HepG2 (cell line): ENCODE data around the gene ADIPOR2. TPM values are rescaled to one million over a fixed set of nuclear protein-coding genes. Genes with fewer than 3 reads are reported as not detected.

Experiments
- SIX4 ChIP-seq: sonication (generic); formaldehyde crosslinking; IDR thresholded peaks from 2 replicates; pipeline ENCODE4 v1.4.0; 2020; ENCODE audit warnings: missing genetic modification reagents
- ZMYM3 ChIP-seq: sonication (generic); formaldehyde crosslinking; IDR thresholded peaks from 2 replicates; pipeline ENCODE4 v1.5.1; 2020; ENCODE audit warnings: mild to moderate bottlenecking, missing genetic modification reagents
- ZNF354B ChIP-seq: sonication (generic); formaldehyde crosslinking; IDR thresholded peaks from 2 replicates; pipeline ENCODE4 v1.8.0; 2022; ENCODE audit warnings: mild to moderate bottlenecking, missing genetic modification reagents
- ZNF558 ChIP-seq: sonication (generic); formaldehyde crosslinking; IDR thresholded peaks from 2 replicates; pipeline ENCODE4 v1.9.0; 2022; ENCODE audit warnings: mild to moderate bottlenecking, missing genetic modification reagents, borderline replicate concordance
- ZNF737 ChIP-seq: sonication (generic); formaldehyde crosslinking; IDR thresholded peaks from 2 replicates; pipeline ENCODE4 v1.5.0; 2020; ENCODE audit warnings: missing genetic modification reagents, mild to moderate bottlenecking, borderline replicate concordance
- polyA plus RNA-seq, 8 experiments: library from polyadenylated mRNA; depleted of rRNA in 3 of 8; stranded (reverse) in 7 of 8; unstranded in 1 of 8; fragments of >200 nt; fragmentation: Illumina TruSeq in 4 of 8; extraction: Trizol in 4 of 8; gene quantifications; 2 replicates each; pipeline versions ENCODE4 v1.2.1 to v1.2.3, GENCODE V29; 2011 to 2016; ENCODE audit warnings: low read depth in 4 of 8, missing spikeins in 1 of 8, mixed read lengths in 1 of 8; ENCODE audit not compliant: insufficient read depth in 1 of 8
- total RNA-seq, 5 experiments: library from RNA; depleted of rRNA; stranded (reverse); fragments of >200 nt; fragmentation: Illumina TruSeq; extraction: Trizol; gene quantifications; 2 replicates each; pipeline ENCODE4 v1.2.3, GENCODE V29; 2016; ENCODE audit warnings: low read depth in 1 of 5
- TF ChIP-seq, protein P1 (sequence below): sonication (generic); formaldehyde crosslinking; conservative IDR thresholded peaks from 2 replicates; pipeline ENCODE4 v1.5.0; 2020; ENCODE audit warnings: missing genetic modification reagents
- TF ChIP-seq, protein P2 (sequence below): sonication (generic); formaldehyde crosslinking; IDR thresholded peaks from 2 replicates; pipeline ENCODE4 v1.8.0; 2022; ENCODE audit warnings: mild to moderate bottlenecking, missing genetic modification reagents; ENCODE audit not compliant: insufficient replicate concordance
- TF ChIP-seq, protein P3 (sequence below): sonication (generic); formaldehyde crosslinking; IDR thresholded peaks from 2 replicates; pipeline ENCODE4 v1.8.1; 2022; ENCODE audit warnings: mild to moderate bottlenecking, missing genetic modification reagents
- TF ChIP-seq, protein P4 (sequence below): sonication (generic); formaldehyde crosslinking; IDR thresholded peaks from 2 replicates; pipeline ENCODE4 v1.4.0; 2020; ENCODE audit warnings: missing genetic modification reagents, borderline replicate concordance
- TF ChIP-seq, protein P5 (sequence below): sonication (generic); formaldehyde crosslinking; IDR thresholded peaks from 2 replicates; pipeline ENCODE4 v1.4.0; 2020; ENCODE audit warnings: missing genetic modification reagents, mild to moderate bottlenecking, borderline replicate concordance
- TF ChIP-seq, protein P6 (sequence below): sonication (generic); formaldehyde crosslinking; IDR thresholded peaks from 2 replicates; pipeline ENCODE4 v1.4.0; 2020; ENCODE audit warnings: missing genetic modification reagents
- TF ChIP-seq, protein P7 (sequence below): IDR thresholded peaks from 2 replicates; pipeline ENCODE4 v1.6.1; 2016

Gene ADIPOR2
- total and polyA plus RNA-seq, 2 of the 13 experiments (the other 11 are each of a cell fraction or from before 2014, with no cell fraction given): 35.2 to 52.2 TPM

DNA sequence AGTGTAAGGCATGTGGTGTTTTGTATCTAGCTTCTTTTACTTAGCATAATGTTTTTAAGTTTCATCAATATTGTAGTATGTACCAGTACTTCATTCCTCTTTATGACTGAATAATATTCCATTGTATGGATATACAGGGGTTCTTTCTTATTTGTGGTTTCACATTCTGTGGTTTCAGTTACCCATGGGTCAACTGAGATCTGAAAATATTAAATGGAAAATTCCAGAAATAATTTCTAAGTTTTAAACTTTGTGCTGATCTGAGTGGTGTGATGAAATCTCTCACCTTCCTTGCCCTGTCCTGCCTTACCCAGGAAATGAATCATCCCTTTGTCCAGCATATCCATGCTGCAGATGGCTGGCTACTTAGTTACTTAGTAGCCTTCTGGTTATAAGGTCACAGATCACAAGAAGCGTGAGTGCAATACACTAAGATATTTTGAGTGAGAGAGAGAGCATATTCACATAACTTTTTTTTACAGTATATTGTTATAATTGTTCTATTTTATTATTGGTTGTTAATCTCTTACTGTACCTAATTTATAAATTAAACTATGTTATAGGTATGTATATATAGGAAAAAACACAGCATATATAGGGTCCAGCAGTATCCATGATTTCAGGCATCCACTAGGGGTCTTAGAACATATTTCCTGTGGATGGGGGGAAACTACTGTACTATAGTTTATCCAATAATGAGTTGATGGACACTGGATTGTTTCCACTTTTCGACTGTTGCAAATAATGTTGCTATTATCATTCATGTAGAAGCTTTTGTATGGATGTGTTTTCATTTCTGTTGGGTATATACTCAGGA is 69.9 kb downstream of the ADIPOR2 start (continued):
- TF ChIP-seq, protein P1, sequence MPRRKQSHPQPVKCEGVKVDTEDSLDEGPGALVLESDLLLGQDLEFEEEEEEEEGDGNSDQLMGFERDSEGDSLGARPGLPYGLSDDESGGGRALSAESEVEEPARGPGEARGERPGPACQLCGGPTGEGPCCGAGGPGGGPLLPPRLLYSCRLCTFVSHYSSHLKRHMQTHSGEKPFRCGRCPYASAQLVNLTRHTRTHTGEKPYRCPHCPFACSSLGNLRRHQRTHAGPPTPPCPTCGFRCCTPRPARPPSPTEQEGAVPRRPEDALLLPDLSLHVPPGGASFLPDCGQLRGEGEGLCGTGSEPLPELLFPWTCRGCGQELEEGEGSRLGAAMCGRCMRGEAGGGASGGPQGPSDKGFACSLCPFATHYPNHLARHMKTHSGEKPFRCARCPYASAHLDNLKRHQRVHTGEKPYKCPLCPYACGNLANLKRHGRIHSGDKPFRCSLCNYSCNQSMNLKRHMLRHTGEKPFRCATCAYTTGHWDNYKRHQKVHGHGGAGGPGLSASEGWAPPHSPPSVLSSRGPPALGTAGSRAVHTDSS (CRISPR knock-in tag): no peak
- TF ChIP-seq ZNF354B: no peak
- no peak for TF ChIP-seq ZNF558
- no peak for TF ChIP-seq ZNF737 (CRISPR knock-in tag)
- TF ChIP-seq, protein P2, sequence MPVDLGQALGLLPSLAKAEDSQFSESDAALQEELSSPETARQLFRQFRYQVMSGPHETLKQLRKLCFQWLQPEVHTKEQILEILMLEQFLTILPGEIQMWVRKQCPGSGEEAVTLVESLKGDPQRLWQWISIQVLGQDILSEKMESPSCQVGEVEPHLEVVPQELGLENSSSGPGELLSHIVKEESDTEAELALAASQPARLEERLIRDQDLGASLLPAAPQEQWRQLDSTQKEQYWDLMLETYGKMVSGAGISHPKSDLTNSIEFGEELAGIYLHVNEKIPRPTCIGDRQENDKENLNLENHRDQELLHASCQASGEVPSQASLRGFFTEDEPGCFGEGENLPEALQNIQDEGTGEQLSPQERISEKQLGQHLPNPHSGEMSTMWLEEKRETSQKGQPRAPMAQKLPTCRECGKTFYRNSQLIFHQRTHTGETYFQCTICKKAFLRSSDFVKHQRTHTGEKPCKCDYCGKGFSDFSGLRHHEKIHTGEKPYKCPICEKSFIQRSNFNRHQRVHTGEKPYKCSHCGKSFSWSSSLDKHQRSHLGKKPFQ (CRISPR knock-in tag): peak; percentile 26
- TF ChIP-seq, protein P3, sequence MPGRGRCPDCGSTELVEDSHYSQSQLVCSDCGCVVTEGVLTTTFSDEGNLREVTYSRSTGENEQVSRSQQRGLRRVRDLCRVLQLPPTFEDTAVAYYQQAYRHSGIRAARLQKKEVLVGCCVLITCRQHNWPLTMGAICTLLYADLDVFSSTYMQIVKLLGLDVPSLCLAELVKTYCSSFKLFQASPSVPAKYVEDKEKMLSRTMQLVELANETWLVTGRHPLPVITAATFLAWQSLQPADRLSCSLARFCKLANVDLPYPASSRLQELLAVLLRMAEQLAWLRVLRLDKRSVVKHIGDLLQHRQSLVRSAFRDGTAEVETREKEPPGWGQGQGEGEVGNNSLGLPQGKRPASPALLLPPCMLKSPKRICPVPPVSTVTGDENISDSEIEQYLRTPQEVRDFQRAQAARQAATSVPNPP (CRISPR knock-in tag): no peak
- TF ChIP-seq ZMYM3 (CRISPR knock-in tag): no peak
- TF ChIP-seq SIX4 (CRISPR knock-in tag): peak; percentile 37; the same call in 1 of the 2 replicates
- TF ChIP-seq, protein P4, sequence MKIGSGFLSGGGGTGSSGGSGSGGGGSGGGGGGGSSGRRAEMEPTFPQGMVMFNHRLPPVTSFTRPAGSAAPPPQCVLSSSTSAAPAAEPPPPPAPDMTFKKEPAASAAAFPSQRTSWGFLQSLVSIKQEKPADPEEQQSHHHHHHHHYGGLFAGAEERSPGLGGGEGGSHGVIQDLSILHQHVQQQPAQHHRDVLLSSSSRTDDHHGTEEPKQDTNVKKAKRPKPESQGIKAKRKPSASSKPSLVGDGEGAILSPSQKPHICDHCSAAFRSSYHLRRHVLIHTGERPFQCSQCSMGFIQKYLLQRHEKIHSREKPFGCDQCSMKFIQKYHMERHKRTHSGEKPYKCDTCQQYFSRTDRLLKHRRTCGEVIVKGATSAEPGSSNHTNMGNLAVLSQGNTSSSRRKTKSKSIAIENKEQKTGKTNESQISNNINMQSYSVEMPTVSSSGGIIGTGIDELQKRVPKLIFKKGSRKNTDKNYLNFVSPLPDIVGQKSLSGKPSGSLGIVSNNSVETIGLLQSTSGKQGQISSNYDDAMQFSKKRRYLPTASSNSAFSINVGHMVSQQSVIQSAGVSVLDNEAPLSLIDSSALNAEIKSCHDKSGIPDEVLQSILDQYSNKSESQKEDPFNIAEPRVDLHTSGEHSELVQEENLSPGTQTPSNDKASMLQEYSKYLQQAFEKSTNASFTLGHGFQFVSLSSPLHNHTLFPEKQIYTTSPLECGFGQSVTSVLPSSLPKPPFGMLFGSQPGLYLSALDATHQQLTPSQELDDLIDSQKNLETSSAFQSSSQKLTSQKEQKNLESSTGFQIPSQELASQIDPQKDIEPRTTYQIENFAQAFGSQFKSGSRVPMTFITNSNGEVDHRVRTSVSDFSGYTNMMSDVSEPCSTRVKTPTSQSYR: no peak; the same call in 1 of the 2 replicates
- TF ChIP-seq, protein P5, sequence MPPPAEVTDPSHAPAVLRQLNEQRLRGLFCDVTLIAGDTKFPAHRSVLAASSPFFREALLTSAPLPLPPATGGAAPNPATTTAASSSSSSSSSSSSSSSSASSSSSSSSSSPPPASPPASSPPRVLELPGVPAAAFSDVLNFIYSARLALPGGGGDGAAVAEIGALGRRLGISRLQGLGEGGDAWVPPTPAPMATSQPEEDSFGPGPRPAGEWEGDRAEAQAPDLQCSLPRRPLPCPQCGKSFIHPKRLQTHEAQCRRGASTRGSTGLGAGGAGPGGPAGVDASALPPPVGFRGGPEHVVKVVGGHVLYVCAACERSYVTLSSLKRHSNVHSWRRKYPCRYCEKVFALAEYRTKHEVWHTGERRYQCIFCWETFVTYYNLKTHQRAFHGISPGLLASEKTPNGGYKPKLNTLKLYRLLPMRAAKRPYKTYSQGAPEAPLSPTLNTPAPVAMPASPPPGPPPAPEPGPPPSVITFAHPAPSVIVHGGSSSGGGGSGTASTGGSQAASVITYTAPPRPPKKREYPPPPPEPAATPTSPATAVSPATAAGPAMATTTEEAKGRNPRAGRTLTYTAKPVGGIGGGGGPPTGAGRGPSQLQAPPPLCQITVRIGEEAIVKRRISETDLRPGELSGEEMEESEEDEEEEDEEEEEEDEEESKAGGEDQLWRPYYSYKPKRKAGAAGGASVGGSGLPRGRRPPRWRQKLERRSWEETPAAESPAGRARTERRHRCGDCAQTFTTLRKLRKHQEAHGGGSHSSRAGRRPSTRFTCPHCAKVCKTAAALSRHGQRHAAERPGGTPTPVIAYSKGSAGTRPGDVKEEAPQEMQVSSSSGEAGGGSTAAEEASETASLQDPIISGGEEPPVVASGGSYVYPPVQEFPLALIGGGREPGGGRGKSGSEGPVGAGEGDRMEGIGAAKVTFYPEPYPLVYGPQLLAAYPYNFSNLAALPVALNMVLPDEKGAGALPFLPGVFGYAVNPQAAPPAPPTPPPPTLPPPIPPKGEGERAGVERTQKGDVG (CRISPR knock-in tag): no peak
- TF ChIP-seq, protein P6, sequence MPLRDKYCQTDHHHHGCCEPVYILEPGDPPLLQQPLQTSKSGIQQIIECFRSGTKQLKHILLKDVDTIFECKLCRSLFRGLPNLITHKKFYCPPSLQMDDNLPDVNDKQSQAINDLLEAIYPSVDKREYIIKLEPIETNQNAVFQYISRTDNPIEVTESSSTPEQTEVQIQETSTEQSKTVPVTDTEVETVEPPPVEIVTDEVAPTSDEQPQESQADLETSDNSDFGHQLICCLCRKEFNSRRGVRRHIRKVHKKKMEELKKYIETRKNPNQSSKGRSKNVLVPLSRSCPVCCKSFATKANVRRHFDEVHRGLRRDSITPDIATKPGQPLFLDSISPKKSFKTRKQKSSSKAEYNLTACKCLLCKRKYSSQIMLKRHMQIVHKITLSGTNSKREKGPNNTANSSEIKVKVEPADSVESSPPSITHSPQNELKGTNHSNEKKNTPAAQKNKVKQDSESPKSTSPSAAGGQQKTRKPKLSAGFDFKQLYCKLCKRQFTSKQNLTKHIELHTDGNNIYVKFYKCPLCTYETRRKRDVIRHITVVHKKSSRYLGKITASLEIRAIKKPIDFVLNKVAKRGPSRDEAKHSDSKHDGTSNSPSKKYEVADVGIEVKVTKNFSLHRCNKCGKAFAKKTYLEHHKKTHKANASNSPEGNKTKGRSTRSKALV (CRISPR knock-in tag): no peak
- TF ChIP-seq, protein P7, sequence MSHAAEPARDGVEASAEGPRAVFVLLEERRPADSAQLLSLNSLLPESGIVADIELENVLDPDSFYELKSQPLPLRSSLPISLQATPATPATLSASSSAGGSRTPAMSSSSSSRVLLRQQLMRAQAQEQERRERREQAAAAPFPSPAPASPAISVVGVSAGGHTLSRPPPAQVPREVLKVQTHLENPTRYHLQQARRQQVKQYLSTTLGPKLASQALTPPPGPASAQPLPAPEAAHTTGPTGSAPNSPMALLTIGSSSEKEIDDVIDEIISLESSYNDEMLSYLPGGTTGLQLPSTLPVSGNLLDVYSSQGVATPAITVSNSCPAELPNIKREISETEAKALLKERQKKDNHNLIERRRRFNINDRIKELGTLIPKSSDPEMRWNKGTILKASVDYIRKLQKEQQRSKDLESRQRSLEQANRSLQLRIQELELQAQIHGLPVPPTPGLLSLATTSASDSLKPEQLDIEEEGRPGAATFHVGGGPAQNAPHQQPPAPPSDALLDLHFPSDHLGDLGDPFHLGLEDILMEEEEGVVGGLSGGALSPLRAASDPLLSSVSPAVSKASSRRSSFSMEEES (CRISPR knock-in tag): peak; percentile 24; the same call in 1 of the 2 replicates
